Measurements from ENCODE around the gene DLK1. TPM values are rescaled to one million over a fixed set of nuclear protein-coding genes. Genes with fewer than 3 reads are reported as not detected.

Gene DLK1
- total and polyA plus RNA-seq, 3 donors from 2014 or later: 45.6 to 109 (median 59.4) TPM

DNA sequence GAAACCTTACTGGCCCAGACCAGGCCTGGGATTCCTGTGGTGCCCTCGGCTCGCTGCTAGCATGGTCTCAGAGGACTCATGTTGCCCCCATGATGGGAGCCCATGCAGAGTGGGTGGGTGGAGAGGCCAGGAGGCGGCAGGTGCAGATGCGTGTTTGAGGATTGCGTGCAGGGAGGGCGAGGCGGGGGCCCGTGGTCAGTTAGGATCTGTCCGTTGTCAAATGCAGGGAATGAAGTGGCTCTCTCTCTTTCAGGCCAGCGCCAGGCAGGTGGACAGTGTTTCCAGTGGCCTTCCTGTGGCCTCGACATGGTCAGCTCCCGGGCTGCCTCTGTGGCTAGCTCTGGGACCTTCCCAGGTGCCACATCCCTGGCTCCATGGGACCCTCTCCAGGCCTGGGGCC lies 39.3 kb upstream of the DLK1 start:
- whole genome bisulfite sequencing, 2 donors: 96 to 98% methylated on average over 8 to 12 of the region's 12 CpGs
- intact Hi-C loops (cut with DNase I; ENCODE audit: low total_unique reads): no loop called here
- DNase-seq: no peak

DNA sequence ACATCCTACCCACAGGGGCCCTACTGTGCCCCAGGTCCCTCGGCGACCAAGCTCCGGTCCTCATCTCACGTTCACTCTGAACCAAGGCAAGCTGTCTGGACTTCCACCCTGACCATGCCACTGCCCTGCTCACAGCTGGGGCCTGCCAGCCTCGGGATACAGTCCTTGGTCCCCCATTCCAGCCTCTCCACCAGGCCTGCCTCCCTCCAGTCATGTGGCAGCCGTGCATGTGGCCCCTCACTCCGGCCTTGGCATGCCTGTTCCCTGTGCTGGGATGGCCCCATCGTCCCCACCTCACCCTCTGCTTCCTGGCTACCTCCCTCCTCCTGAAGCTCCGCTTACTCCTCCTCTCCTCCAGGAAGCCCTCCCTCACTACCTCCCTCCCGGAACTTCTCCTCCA lies 38.6 kb upstream of the DLK1 start:
- no peak overlapping the region for H3K4me3 ChIP-seq
- no peaks in the 10 kb centered on the region for H3K4me1 ChIP-seq
- no peaks in the 10 kb centered on the region for H3K36me3 ChIP-seq (ENCODE audit: low read depth, missing control alignments)
- no peaks in the 10 kb centered on the region for H3K27me3 ChIP-seq
- no peak for TF ChIP-seq POLR2A (IDR thresholded peaks at IDR 0.05)
- TF ChIP-seq, protein P1, sequence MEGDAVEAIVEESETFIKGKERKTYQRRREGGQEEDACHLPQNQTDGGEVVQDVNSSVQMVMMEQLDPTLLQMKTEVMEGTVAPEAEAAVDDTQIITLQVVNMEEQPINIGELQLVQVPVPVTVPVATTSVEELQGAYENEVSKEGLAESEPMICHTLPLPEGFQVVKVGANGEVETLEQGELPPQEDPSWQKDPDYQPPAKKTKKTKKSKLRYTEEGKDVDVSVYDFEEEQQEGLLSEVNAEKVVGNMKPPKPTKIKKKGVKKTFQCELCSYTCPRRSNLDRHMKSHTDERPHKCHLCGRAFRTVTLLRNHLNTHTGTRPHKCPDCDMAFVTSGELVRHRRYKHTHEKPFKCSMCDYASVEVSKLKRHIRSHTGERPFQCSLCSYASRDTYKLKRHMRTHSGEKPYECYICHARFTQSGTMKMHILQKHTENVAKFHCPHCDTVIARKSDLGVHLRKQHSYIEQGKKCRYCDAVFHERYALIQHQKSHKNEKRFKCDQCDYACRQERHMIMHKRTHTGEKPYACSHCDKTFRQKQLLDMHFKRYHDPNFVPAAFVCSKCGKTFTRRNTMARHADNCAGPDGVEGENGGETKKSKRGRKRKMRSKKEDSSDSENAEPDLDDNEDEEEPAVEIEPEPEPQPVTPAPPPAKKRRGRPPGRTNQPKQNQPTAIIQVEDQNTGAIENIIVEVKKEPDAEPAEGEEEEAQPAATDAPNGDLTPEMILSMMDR (IDR thresholded peaks at IDR 0.05): no peak
- no peaks in the 10 kb centered on the region for H3K9me3 ChIP-seq
- intact Hi-C loops (cut with DNase I; ENCODE audit: low total_unique reads): no loop called here
- no peak overlapping the region for H3K27ac ChIP-seq
- DNase-seq: no peak
- 85 to 92% methylated on average over 10 of the region's 10 CpGs for WGBS, 2 donors

More for the DNA sequence above, 39.3 kb upstream of the DLK1 start:
- H3K27me3 ChIP-seq: no peaks in the 10 kb centered on the region
- no peak for TF ChIP-seq POLR2A (IDR thresholded peaks at IDR 0.05)
- TF ChIP-seq, protein P1 (IDR thresholded peaks at IDR 0.05): no peak
- no peak overlapping the region for H3K27ac ChIP-seq
- no peak overlapping the region for H3K4me3 ChIP-seq
- no peaks in the 10 kb centered on the region for H3K9me3 ChIP-seq
- no peaks in the 10 kb centered on the region for H3K4me1 ChIP-seq
- no peaks in the 10 kb centered on the region for H3K36me3 ChIP-seq (ENCODE audit: low read depth, missing control alignments)

DNA sequence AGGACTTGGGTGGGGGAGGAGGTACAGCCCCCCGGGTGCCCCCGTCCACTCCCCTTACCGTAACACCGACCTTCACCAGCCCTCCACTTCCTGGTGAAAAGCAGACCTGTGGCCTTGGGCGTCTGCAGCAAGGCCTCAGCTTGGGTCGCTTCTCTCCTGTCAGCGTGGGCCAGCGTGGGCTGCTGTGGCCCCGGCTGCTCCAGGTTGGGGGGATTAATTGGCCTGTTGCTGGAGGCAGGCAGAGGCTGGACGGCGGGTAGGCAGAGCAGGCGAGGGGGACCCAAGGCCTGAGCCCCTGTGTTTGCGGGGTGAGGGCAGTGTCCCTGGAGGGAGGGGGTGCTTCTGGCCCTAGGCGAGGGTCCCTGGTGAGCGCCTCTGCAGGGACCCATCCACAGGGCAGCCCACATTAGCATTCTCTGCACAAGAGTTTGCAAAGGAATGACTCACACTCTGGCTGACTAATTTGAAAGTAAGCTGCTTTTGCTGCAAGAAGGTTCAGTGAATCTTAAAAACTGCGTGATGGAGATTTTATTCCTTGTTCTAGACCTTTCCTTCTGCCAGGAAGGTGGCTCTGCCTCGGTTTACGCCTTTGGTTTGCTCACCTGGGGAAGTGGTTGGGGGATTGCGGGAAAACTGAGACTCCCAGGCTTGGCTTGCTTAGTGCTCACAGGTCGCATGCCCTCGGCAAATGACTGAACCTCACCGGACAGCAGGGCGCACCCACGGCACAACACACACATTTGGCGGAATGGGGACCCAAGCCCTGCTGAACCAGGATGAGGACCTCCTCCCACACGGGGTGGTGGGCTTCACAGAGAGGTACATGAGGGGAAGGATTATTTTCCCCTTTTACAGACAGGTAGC lies 37.9 kb upstream of the DLK1 start:
- Histone ChIP-seq H3K27me3 (no peaks in the 10 kb centered on the region), H3K27ac (no peak overlapping the region), H3K36me3 (ENCODE audit: low read depth, missing control alignments) (no peaks in the 10 kb centered on the region), H3K4me3 (no peak overlapping the region), H3K9me3 (no peaks in the 10 kb centered on the region), H3K4me1 (no peaks in the 10 kb centered on the region)
- intact Hi-C loops (cut with DNase I; ENCODE audit: low total_unique reads): no loop called here
- no peak for DNase-seq
- 75 to 76% methylated on average over 16 to 26 of the region's 26 CpGs for WGBS, 2 donors
- no peak for TF ChIP-seq POLR2A (IDR thresholded peaks at IDR 0.05)
- TF ChIP-seq, protein P1 (IDR thresholded peaks at IDR 0.05): no peak

DNA sequence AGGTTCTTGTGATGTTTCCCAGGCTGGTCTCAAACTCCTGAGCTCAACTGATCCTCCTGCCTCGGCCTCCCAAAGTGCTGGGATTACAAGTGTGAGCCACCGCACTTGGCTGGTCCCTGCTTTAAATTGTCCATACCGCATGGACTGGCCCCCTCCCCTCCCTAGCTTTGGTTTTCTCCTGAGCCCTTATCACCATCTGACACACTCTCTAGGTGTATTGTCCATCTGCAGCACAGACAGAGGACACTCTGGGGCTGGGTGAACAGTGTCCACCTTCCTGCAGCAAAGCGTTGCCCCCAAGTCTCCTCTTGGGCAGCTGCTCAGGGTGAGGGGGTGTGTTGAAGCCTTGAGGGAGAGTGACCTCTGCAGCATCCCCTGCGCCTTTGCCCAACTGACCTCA lies 36.0 kb upstream of the DLK1 start:
- H3K4me1 ChIP-seq: peaks cover 4% of the 10 kb centered on the region
- 95 to 100% methylated on average over 3 to 5 of the region's 5 CpGs for WGBS, 2 donors
- H3K4me3 ChIP-seq: no peak overlapping the region
- H3K9me3 ChIP-seq: no peaks in the 10 kb centered on the region
- no peak overlapping the region for H3K27ac ChIP-seq
- TF ChIP-seq, protein P1 (IDR thresholded peaks at IDR 0.05): no peak
- no peak for TF ChIP-seq POLR2A (IDR thresholded peaks at IDR 0.05)
- intact Hi-C loops (cut with DNase I; ENCODE audit: low total_unique reads): no loop called here
- no peak for DNase-seq
- H3K27me3 ChIP-seq: no peaks in the 10 kb centered on the region
- H3K36me3 ChIP-seq (ENCODE audit: low read depth, missing control alignments): no peaks in the 10 kb centered on the region

Data from testis (tissue), 3 donors.